GM18505 (cell line): ENCODE results near the gene FAF1.

ENCODE experiments used
- ATAC-seq: cut with Tn5 transposase; IDR thresholded peaks from one replicate; pipeline ENCODE4 v1.9.1; 2021; ENCODE audit not compliant: unreplicated experiment
- POLR2A ChIP-seq: IDR thresholded peaks from 4 replicates; pipeline ENCODE4 v1.6.1; 2011; ENCODE audit warnings: borderline replicate concordance; ENCODE audit not compliant: insufficient read depth, insufficient read length; ENCODE audit errors: extremely low read depth

The FAF1 gene

GRCh38 chr1:50705041-50705440 is 255.0 kb downstream of the FAF1 start:
- no peak for ATAC-seq
- no peak for TF ChIP-seq POLR2A

GRCh38 chr1:50704126-50704525 is 255.9 kb downstream of the FAF1 start:
- no peak for TF ChIP-seq POLR2A
- no peak for ATAC-seq

- ATAC-seq, result no peak
- TF ChIP-seq POLR2A, result no peak
Measured at GRCh38 chr1:50703240-50703639, 256.8 kb downstream of the FAF1 start.

GRCh38 chr1:50702395-50702794 is 257.7 kb downstream of the FAF1 start:
- no peak for ATAC-seq
- no peak for TF ChIP-seq POLR2A

- no peak for TF ChIP-seq POLR2A
- ATAC-seq, result no peak
Measured at GRCh38 chr1:50701706-50702317, 258.3 kb downstream of the FAF1 start.

- ATAC-seq, result no peak
- no peak for TF ChIP-seq POLR2A
Measured at GRCh38 chr1:50700621-50701020, 259.4 kb downstream of the FAF1 start.

GRCh38 chr1:50700214-50700613 is 259.9 kb downstream of the FAF1 start:
- TF ChIP-seq POLR2A, result no peak
- no peak for ATAC-seq

GRCh38 chr1:50699795-50700194 is 260.3 kb downstream of the FAF1 start:
- TF ChIP-seq POLR2A, result no peak
- ATAC-seq, result no peak

GRCh38 chr1:50697440-50698421 is 262.3 kb downstream of the FAF1 start:
- TF ChIP-seq POLR2A, result no peak
- no peak for ATAC-seq

- no peak for TF ChIP-seq POLR2A
- ATAC-seq, result no peak
Measured at GRCh38 chr1:50693829-50694228, 266.2 kb downstream of the FAF1 start.

- ATAC-seq, result no peak
- no peak for TF ChIP-seq POLR2A
Measured at GRCh38 chr1:50684185-50684584, 275.9 kb downstream of the FAF1 start.

- no peak for TF ChIP-seq POLR2A
- ATAC-seq, result no peak
Measured at GRCh38 chr1:50681931-50682330, 278.1 kb downstream of the FAF1 start.

GRCh38 chr1:50667710-50668356 is 292.2 kb downstream of the FAF1 start:
- no peak for TF ChIP-seq POLR2A
- ATAC-seq, result no peak
